ENCODE measurements around the gene MCIDAS. TPM values are rescaled to one million over a fixed set of nuclear protein-coding genes. Genes with fewer than 3 reads are reported as not detected.
A peak's percentile ranks its signal among the peaks of the same experiment; 100 is the strongest.

MCIDAS gene
- total RNA-seq, 4 donors from 2014 or later: 0.71 to 2.7 (median 2.5) TPM

GRCh38 chr5:55227664-55228430 lies 732 bp upstream of the MCIDAS start:
- intact Hi-C loops (cut with DNase I): loop anchor here (10.0 kb wide), 1 partner anchor 77 kb away; the partner anchor contains the start of genes DHX29 and MTREX
- H3K4me1 ChIP-seq: peaks cover 23 to 33% of the 10 kb centered on the region in 2 donors
- peak in 1 of 2 donors; percentile 14 for DNase-seq

DNA sequence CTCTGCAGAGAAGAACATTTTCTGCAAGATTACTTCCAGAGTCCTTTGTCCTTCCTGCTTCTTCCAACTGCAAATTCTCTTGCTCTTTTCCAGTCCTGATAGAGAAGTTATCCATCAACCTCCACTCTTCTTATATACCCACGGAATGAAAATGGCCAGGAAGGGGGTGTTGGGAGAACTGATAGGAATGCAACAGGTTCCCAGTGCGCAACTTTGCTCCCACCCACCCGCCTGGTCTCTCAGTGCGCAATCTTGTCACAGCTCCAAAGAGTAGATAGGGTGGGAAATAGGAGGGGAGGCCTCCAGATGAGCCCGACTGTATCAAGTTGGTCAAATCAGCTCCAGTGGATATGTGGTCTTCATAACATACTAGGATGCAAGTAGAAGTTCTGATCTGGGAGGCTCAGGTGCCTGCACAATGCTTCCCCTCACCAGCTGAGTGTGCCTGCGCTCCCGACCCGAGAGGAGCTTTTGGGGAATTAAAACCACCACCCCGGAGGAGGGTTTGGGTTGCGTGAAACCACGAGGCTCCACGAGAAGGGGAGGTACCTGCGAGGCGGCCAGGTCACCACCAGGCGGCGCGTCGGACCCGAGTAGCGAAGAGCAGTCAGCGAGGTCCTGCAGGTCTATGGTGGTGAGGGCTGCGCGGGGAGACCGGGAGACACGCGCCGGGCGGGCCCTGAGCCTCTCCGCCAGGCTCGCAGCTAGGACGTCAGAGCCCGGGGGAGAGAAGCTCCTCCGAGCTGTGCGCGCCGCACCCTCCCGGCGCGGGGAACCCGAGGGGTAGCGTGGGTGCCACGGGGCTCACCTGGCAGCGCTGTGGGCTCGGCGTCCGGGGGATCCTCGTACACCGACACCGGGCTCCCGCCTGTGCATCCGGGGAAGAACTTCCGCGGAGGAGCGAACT lies 835 bp downstream of the MCIDAS start:
- peak overlapping the region in 2 of 3 donors; percentile 30 to 79 for H3K27ac ChIP-seq
- H3K36me3 ChIP-seq: no peaks in the 10 kb centered on the region
- peaks cover 12 to 22% of the 10 kb centered on the region in 2 donors for H3K4me1 ChIP-seq
- H3K4me3 ChIP-seq (replicated peaks in 1 of 3): peak overlapping the region; percentile 6 to 52 (median 19)
- WGBS, 2 donors: 13 to 18% methylated on average over 21 to 27 of the region's 54 CpGs
- TF ChIP-seq, protein P1, sequence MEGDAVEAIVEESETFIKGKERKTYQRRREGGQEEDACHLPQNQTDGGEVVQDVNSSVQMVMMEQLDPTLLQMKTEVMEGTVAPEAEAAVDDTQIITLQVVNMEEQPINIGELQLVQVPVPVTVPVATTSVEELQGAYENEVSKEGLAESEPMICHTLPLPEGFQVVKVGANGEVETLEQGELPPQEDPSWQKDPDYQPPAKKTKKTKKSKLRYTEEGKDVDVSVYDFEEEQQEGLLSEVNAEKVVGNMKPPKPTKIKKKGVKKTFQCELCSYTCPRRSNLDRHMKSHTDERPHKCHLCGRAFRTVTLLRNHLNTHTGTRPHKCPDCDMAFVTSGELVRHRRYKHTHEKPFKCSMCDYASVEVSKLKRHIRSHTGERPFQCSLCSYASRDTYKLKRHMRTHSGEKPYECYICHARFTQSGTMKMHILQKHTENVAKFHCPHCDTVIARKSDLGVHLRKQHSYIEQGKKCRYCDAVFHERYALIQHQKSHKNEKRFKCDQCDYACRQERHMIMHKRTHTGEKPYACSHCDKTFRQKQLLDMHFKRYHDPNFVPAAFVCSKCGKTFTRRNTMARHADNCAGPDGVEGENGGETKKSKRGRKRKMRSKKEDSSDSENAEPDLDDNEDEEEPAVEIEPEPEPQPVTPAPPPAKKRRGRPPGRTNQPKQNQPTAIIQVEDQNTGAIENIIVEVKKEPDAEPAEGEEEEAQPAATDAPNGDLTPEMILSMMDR (IDR thresholded peaks at IDR 0.05): peak; percentile 44 to 91 (median 76)
- TF ChIP-seq POLR2A (IDR thresholded peaks at IDR 0.05): peak in 1 of 2 donors; percentile 54
- peak; percentile 83 to 87 for DNase-seq
- intact Hi-C loops (cut with DNase I): loop anchor here (10.0 kb wide), 1 partner anchor 79 kb away; the partner anchor contains the start of genes DHX29 and MTREX
- H3K9me3 ChIP-seq: no peaks in the 10 kb centered on the region
- H3K27me3 ChIP-seq: no peaks in the 10 kb centered on the region

More at GRCh38 chr5:55227664-55228430, 732 bp upstream of the MCIDAS start:
- Histone ChIP-seq H3K9me3 (no peaks in the 10 kb centered on the region), H3K4me3 (replicated peaks in 1 of 3) (peak overlapping the region; percentile 19 to 52 (median 28)), H3K27ac (peak overlapping the region in 2 of 3 donors; percentile 24 to 79), H3K27me3 (no peaks in the 10 kb centered on the region), H3K36me3 (no peaks in the 10 kb centered on the region)
- TF ChIP-seq, protein P1 (IDR thresholded peaks at IDR 0.05): no peak
- no peak for TF ChIP-seq POLR2A (IDR thresholded peaks at IDR 0.05)
- WGBS, 2 donors: 18% methylated on average over 29 to 30 of the region's 30 CpGs

GRCh38 chr5:55225346-55225745 lies 1.8 kb downstream of the MCIDAS start:
- Histone ChIP-seq H3K4me3 (replicated peaks in 1 of 3) (no peak overlapping the region), H3K4me1 (peaks cover 8 to 27% of the 10 kb centered on the region in 2 donors), H3K27ac (no peak overlapping the region), H3K27me3 (no peaks in the 10 kb centered on the region), H3K36me3 (no peaks in the 10 kb centered on the region), H3K9me3 (no peaks in the 10 kb centered on the region)
- DNase-seq: no peak
- no peak for TF ChIP-seq POLR2A (IDR thresholded peaks at IDR 0.05)
- intact Hi-C loops (cut with DNase I): loop anchor here (10.0 kb wide), 1 partner anchor 79 kb away; the partner anchor contains the start of genes DHX29 and MTREX

- peaks cover 20 to 40% of the 10 kb centered on the region in 2 donors for H3K4me1 ChIP-seq
- no peak overlapping the region for H3K27ac ChIP-seq
- no peaks in the 10 kb centered on the region for H3K27me3 ChIP-seq
- no peaks in the 10 kb centered on the region for H3K9me3 ChIP-seq
- no peak overlapping the region for H3K4me3 ChIP-seq (replicated peaks in 1 of 3)
- intact Hi-C loops (cut with DNase I): loop anchor here (10.0 kb wide), 1 partner anchor 81 kb away; the partner anchor contains the start of genes DHX29 and MTREX
- no peak for DNase-seq
- 70 to 78% methylated on average over 7 of the region's 7 CpGs for WGBS, 2 donors
- TF ChIP-seq, protein P1 (IDR thresholded peaks at IDR 0.05): no peak
- TF ChIP-seq POLR2A (IDR thresholded peaks at IDR 0.05): no peak
- no peaks in the 10 kb centered on the region for H3K36me3 ChIP-seq
These were observed 3.3 kb downstream of the MCIDAS start for GRCh38 chr5:55223812-55224240.
